MM.1S (cell line): ENCODE measurements around the gene SEC24C.

ENCODE experiments used
- DNase-seq: peaks from one replicate; pipeline ENCODE4 v3.0.0-alpha.2; 2015
- H2AFZ ChIP-seq: fragments of 300-600 bp; sonication (generic); 2 replicates; pipeline ENCODE4 v1.6.0; 2016; ENCODE audit warnings: antibody characterized with exemption, low read length
- H3F3A ChIP-seq: fragments of 300-600 bp; sonication (generic); 2 replicates; pipeline ENCODE4 v1.6.1; 2016; ENCODE audit warnings: mild to moderate bottlenecking, antibody characterized with exemption, low read length, moderate library complexity, mixed read lengths; ENCODE audit not compliant: insufficient read depth
- H3K27ac ChIP-seq: fragments of 300-600 bp; sonication (generic); 2 replicates; pipeline ENCODE4 v1.5.1; 2016; ENCODE audit warnings: mild to moderate bottlenecking, low read length
- H3K27me3 ChIP-seq: fragments of 300-600 bp; sonication (generic); replicated peaks from 2 replicates; pipeline ENCODE4 v1.6.0; 2016; ENCODE audit warnings: low read length; ENCODE audit not compliant: insufficient read depth
- H3K36me3 ChIP-seq: fragments of 300-600 bp; sonication (generic); replicated peaks from 2 replicates; pipeline ENCODE4 v1.6.1; 2016; ENCODE audit warnings: mild to moderate bottlenecking, low read length, mixed read lengths; ENCODE audit not compliant: insufficient read depth
- H3K4me1 ChIP-seq: fragments of 300-600 bp; sonication (generic); 2 replicates; pipeline ENCODE4 v1.6.1; 2016; ENCODE audit warnings: low read length, mixed read lengths
- H3K4me2 ChIP-seq: fragments of 300-600 bp; sonication (generic); 2 replicates; pipeline ENCODE4 v1.6.0; 2016; ENCODE audit warnings: low read depth, low read length
- H3K4me3 ChIP-seq: fragments of 300-600 bp; sonication (generic); 2 replicates; pipeline ENCODE4 v1.5.1; 2016; ENCODE audit warnings: low read length, mixed read lengths
- H3K79me2 ChIP-seq: fragments of 300-600 bp; sonication (generic); 2 replicates; pipeline ENCODE4 v1.6.1; 2016; ENCODE audit warnings: mixed run types, low read length, mixed read lengths
- H3K9ac ChIP-seq: fragments of 300-600 bp; sonication (generic); 2 replicates; pipeline ENCODE4 v1.6.1; 2016; ENCODE audit warnings: low read length, mixed read lengths
- H3K9me2 ChIP-seq: fragments of 300-600 bp; sonication (generic); replicated peaks from 2 replicates; pipeline ENCODE4 v1.6.1; 2016; ENCODE audit warnings: mild to moderate bottlenecking, low read length, mixed read lengths; ENCODE audit not compliant: insufficient read depth
- H3K9me3 ChIP-seq: fragments of 300-600 bp; sonication (generic); replicated peaks from 2 replicates; pipeline ENCODE4 v1.6.1; 2016; ENCODE audit warnings: mild to moderate bottlenecking, low read length, mixed read lengths; ENCODE audit not compliant: insufficient read depth
- H4K20me1 ChIP-seq: fragments of 300-600 bp; sonication (generic); 2 replicates; pipeline ENCODE4 v1.6.1; 2016; ENCODE audit warnings: mild to moderate bottlenecking, low read length, moderate library complexity, mixed read lengths; ENCODE audit not compliant: insufficient read depth
- CTCF ChIP-seq: fragments of 300-600 bp; sonication (generic); IDR thresholded peaks from 2 replicates; pipeline ENCODE4 v1.5.1; 2016; ENCODE audit warnings: antibody characterized with exemption, low read length, mixed read lengths
- EZH2 ChIP-seq: fragments of 300-600 bp; sonication (generic); optimal IDR thresholded peaks from 2 replicates; pipeline ENCODE3; 2017; ENCODE audit warnings: low read depth, mild to moderate bottlenecking, antibody characterized with exemption, low read length, mixed read lengths
- EZH2phosphoT487 ChIP-seq: fragments of 300-600 bp; sonication (generic); IDR thresholded peaks from 2 replicates; pipeline ENCODE4 v1.6.1; 2018; ENCODE audit warnings: antibody characterized with exemption, low read length

Gene SEC24C

GRCh38 chr10:73798087-73798486, 53.9 kb downstream of the SEC24C start:
- H3K27me3 ChIP-seq = no peaks in the 10 kb centered on the region
- no peak overlapping the region for H2AFZ ChIP-seq
- no peak for DNase-seq
- no peaks in the 10 kb centered on the region for H3F3A ChIP-seq
- no peaks in the 10 kb centered on the region for H3K9me3 ChIP-seq
- H3K4me1 ChIP-seq = no peaks in the 10 kb centered on the region
- no peak overlapping the region for H3K9ac ChIP-seq
- H4K20me1 ChIP-seq = no peaks in the 10 kb centered on the region
- H3K9me2 ChIP-seq = no peaks in the 10 kb centered on the region
- no peaks in the 10 kb centered on the region for H3K79me2 ChIP-seq
- H3K4me2 ChIP-seq = no peak overlapping the region
- H3K4me3 ChIP-seq = no peak overlapping the region
- TF ChIP-seq CTCF (no peak), EZH2 (no peak), EZH2phosphoT487 (no peak)
- no peak overlapping the region for H3K27ac ChIP-seq
- peaks cover 5% of the 10 kb centered on the region; the same call in 1 of the 2 replicates for H3K36me3 ChIP-seq

- Histone ChIP-seq H3K36me3 (peaks cover 5% of the 10 kb centered on the region; the same call in 1 of the 2 replicates), H2AFZ (no peak overlapping the region), H3K9me3 (no peaks in the 10 kb centered on the region), H3K27me3 (no peaks in the 10 kb centered on the region), H3K4me2 (no peak overlapping the region), H3K79me2 (no peaks in the 10 kb centered on the region), H3K9me2 (no peaks in the 10 kb centered on the region), H3K27ac (no peak overlapping the region), H4K20me1 (no peaks in the 10 kb centered on the region), H3F3A (no peaks in the 10 kb centered on the region), H3K4me3 (no peak overlapping the region), H3K4me1 (peaks cover 9% of the 10 kb centered on the region), H3K9ac (no peak overlapping the region)
- no peak for DNase-seq
- no peak for TF ChIP-seq EZH2
- no peak for TF ChIP-seq CTCF
- no peak for TF ChIP-seq EZH2phosphoT487
Measured at GRCh38 chr10:73798927-73799560, 54.9 kb downstream of the SEC24C start.

- H3K27ac ChIP-seq = no peak overlapping the region
- peaks cover 16% of the 10 kb centered on the region for H3K4me1 ChIP-seq
- no peaks in the 10 kb centered on the region for H3K9me2 ChIP-seq
- no peaks in the 10 kb centered on the region for H3K9me3 ChIP-seq
- no peaks in the 10 kb centered on the region for H3K79me2 ChIP-seq
- no peak overlapping the region for H3K4me3 ChIP-seq
- H3F3A ChIP-seq = peaks cover 4% of the 10 kb centered on the region; the same call in 1 of the 2 replicates
- H3K36me3 ChIP-seq = 0 out of 2 replicates have a peak, but pooled peaks cover 5% of the 10 kb centered on the region
- no peak overlapping the region for H3K4me2 ChIP-seq
- H3K27me3 ChIP-seq = no peaks in the 10 kb centered on the region
- H4K20me1 ChIP-seq = no peaks in the 10 kb centered on the region
- no peak for DNase-seq
- H2AFZ ChIP-seq = no peak overlapping the region
- no peak overlapping the region for H3K9ac ChIP-seq
- no peak for TF ChIP-seq EZH2phosphoT487
- TF ChIP-seq EZH2 = no peak
- TF ChIP-seq CTCF = no peak
Measured at GRCh38 chr10:73799899-73800559, 55.9 kb downstream of the SEC24C start.
